HG02870 (cell line): ENCODE data around the gene IMMP2L.
"Not testable (repeated sequence)": the region's sequence is repeated elsewhere in the genome, so short reads cannot be mapped to it uniquely, and the experiment has no call there.

Experiments used
- ATAC-seq: cut with Tn5 transposase; IDR thresholded peaks from one replicate; pipeline ENCODE4 v1.9.1; 2021; ENCODE audit warnings: mild to moderate bottlenecking, moderate library complexity; ENCODE audit not compliant: unreplicated experiment

IMMP2L gene

GRCh38 chr7:111561904-111562732 lies at the start of gene IMMP2L:
Gene IMMP2L, minus strand, starts transcription at chr7:111562492.
- ATAC-seq, result peak; percentile 72

- not testable (repeated sequence) for ATAC-seq
These were observed 47.4 kb upstream of the IMMP2L start for GRCh38 chr7:111609483-111610254.

- no peak for ATAC-seq
These were observed 45.3 kb upstream of the IMMP2L start for GRCh38 chr7:111607621-111608020.

GRCh38 chr7:111605246-111605645 lies 43.0 kb upstream of the IMMP2L start:
- ATAC-seq, result no peak

- ATAC-seq, result no peak
These were observed 37.8 kb upstream of the IMMP2L start for GRCh38 chr7:111600091-111600490.

- no peak for ATAC-seq
These were observed 33.5 kb upstream of the IMMP2L start for GRCh38 chr7:111595780-111596179.

GRCh38 chr7:111594602-111595001 lies 32.3 kb upstream of the IMMP2L start:
- ATAC-seq, result no peak

GRCh38 chr7:111593343-111593742 lies 31.1 kb upstream of the IMMP2L start:
- no peak for ATAC-seq

GRCh38 chr7:111588065-111588433 lies 25.8 kb upstream of the IMMP2L start:
- ATAC-seq, result peak; percentile 85

- ATAC-seq, result no peak
These were observed 25.2 kb upstream of the IMMP2L start for GRCh38 chr7:111587410-111588064.

- no peak for ATAC-seq
These were observed 24.6 kb upstream of the IMMP2L start for GRCh38 chr7:111586711-111587409.

GRCh38 chr7:111581784-111582488 lies 19.6 kb upstream of the IMMP2L start:
- ATAC-seq, result not testable (repeated sequence)

- ATAC-seq, result not testable (repeated sequence)
These were observed 18.9 kb upstream of the IMMP2L start for GRCh38 chr7:111581207-111581606.

GRCh38 chr7:111578754-111579153 lies 16.5 kb upstream of the IMMP2L start:
- no peak for ATAC-seq

GRCh38 chr7:111571720-111572119 lies 9.4 kb upstream of the IMMP2L start:
- no peak for ATAC-seq

- peak; percentile 92 for ATAC-seq
These were observed 6.7 kb upstream of the IMMP2L start for GRCh38 chr7:111568870-111569462.

- ATAC-seq, result peak; percentile 39
These were observed 6.1 kb upstream of the IMMP2L start for GRCh38 chr7:111568419-111568818.

GRCh38 chr7:111564078-111564477 lies 1.8 kb upstream of the IMMP2L start:
- ATAC-seq, result no peak

GRCh38 chr7:111561654-111561903 lies 713 bp downstream of the IMMP2L start:
- ATAC-seq, result no peak
